Hepatocyte (in vitro differentiated cells): Measurements from ENCODE around the gene C2CD5. TPM values are rescaled to one million over a fixed set of nuclear protein-coding genes. Genes with fewer than 3 reads are reported as not detected.
"Not testable (repeated sequence)": the region's sequence is repeated elsewhere in the genome, so short reads cannot be mapped to it uniquely, and the experiment has no call there.

ENCODE experiments used
- DNase-seq: peaks from one replicate; pipeline ENCODE4 v3.0.0-alpha.2; 2016; ENCODE audit warnings: low spot score
- H2AFZ ChIP-seq: fragments of 200-600 bp; sonication (generic); 2 replicates; pipeline ENCODE4 v1.6.0; 2016; ENCODE audit warnings: antibody characterized with exemption, mild to moderate bottlenecking
- H3K27ac ChIP-seq: fragments of 200-600 bp; sonication (generic); 2 replicates; pipeline ENCODE4 v1.5.1; 2016; ENCODE audit warnings: mild to moderate bottlenecking
- H3K27me3 ChIP-seq: fragments of 200-600 bp; sonication (generic); 2 replicates; pipeline ENCODE4 v1.6.1; 2016
- H3K36me3 ChIP-seq: fragments of 200-600 bp; sonication (generic); replicated peaks from 2 replicates; pipeline ENCODE4 v1.5.1; 2016; ENCODE audit warnings: low read depth; ENCODE audit not compliant: insufficient read depth
- H3K4me1 ChIP-seq: fragments of 200-600 bp; sonication (generic); 2 replicates; pipeline ENCODE4 v1.5.1; 2016; ENCODE audit warnings: mild to moderate bottlenecking, moderate library complexity; ENCODE audit not compliant: insufficient read depth
- H3K4me2 ChIP-seq: fragments of 200-600 bp; sonication (generic); 2 replicates; pipeline ENCODE4 v1.6.0; 2016
- H3K4me3 ChIP-seq: fragments of 200-600 bp; sonication (generic); 2 replicates; pipeline ENCODE4 v1.5.1; 2016; ENCODE audit warnings: mild to moderate bottlenecking
- H3K79me2 ChIP-seq: fragments of 200-600 bp; sonication (generic); 2 replicates; pipeline ENCODE4 v1.6.0; 2017; ENCODE audit warnings: mild to moderate bottlenecking
- H3K9me2 ChIP-seq: fragments of 200-600 bp; sonication (generic); replicated peaks from 2 replicates; pipeline ENCODE4 v1.6.0; 2017; ENCODE audit warnings: mild to moderate bottlenecking; ENCODE audit not compliant: insufficient read depth
- H3K9me3 ChIP-seq: fragments of 200-600 bp; sonication (generic); 2 replicates; pipeline ENCODE4 v1.5.1; 2016; ENCODE audit warnings: low read depth, mild to moderate bottlenecking
- H4K20me1 ChIP-seq: fragments of 200-600 bp; sonication (generic); 2 replicates; pipeline ENCODE4 v1.6.0; 2016; ENCODE audit warnings: mild to moderate bottlenecking; ENCODE audit not compliant: insufficient read depth, poor library complexity, severe bottlenecking
- EZH2 ChIP-seq: fragments of 200-600 bp; sonication (generic); IDR thresholded peaks from 2 replicates; pipeline ENCODE4 v1.6.1; 2016; ENCODE audit warnings: antibody characterized with exemption, mild to moderate bottlenecking, borderline replicate concordance
- EZH2phosphoT487 ChIP-seq: fragments of 200-600 bp; sonication (generic); IDR thresholded peaks from one replicate; pipeline ENCODE4 v1.6.1; 2018; ENCODE audit warnings: antibody characterized with exemption, mild to moderate bottlenecking, low read depth, moderate library complexity; ENCODE audit not compliant: unreplicated experiment, severe bottlenecking
- WGBS: methylation state at CpG from one replicate; pipeline ENCODE4 v1.1.6; 2016; ENCODE audit warnings: low lambda C conversion rate; ENCODE audit errors: missing lambda C conversion rate; 5-methylcytosine and 5-hydroxymethylcytosine counted together
- polyA plus RNA-seq: library from polyadenylated mRNA; unstranded; fragments of >200 nt; fragmentation: Nextera tagmentation; extraction: Ambion mirVana; gene quantifications from 2 replicates; pipeline ENCODE4 v1.2.1, GENCODE V29; 2016
- total RNA-seq: library from RNA; depleted of rRNA; stranded (reverse); fragments of >200 nt; gene quantifications from 2 replicates; pipeline ENCODE4 v1.2.3, GENCODE V29; 2014
- TF ChIP-seq, protein P1 (sequence below): fragments of 200-600 bp; sonication (generic); IDR thresholded peaks from 2 replicates; pipeline ENCODE4 v1.5.1; 2016; ENCODE audit warnings: antibody characterized with exemption, mild to moderate bottlenecking; ENCODE audit not compliant: poor library complexity

Gene C2CD5
- total and polyA plus RNA-seq, 2 experiments from 2014 or later = 7.3 to 20.5 TPM

DNA sequence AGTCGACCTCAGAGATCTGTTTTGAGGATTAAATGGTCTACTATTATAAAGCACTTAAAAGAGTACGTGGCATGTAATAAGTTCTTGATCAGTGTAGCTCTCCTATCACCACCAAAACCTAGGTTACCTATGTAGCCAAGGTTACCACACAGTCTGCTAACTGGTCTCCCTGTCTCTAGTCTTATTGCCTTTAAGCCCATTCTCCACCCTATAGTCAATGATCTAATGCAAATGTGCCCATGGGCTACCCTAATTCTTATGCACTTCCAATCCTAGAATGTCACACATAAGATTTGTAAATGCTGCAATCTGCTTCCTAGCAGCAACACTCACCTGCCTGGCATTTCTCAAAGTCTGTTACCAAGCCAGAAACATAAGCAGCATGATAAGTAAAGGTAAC, 44.9 kb downstream of the C2CD5 start:
- DNase-seq = no peak
- Histone ChIP-seq H3K27me3 (no peaks in the 10 kb centered on the region), H2AFZ (no peak overlapping the region), H3K9me3 (no peaks in the 10 kb centered on the region), H3K36me3 (no peaks in the 10 kb centered on the region), H3K9me2 (no peaks in the 10 kb centered on the region), H3K79me2 (no peaks in the 10 kb centered on the region), H3K4me2 (no peak overlapping the region), H4K20me1 (no peaks in the 10 kb centered on the region), H3K4me1 (no peaks in the 10 kb centered on the region), H3K4me3 (no peak overlapping the region), H3K27ac (no peak overlapping the region)
- WGBS = 78% methylated on average over 2 of the region's 2 CpGs
- TF ChIP-seq EZH2phosphoT487 = no peak
- TF ChIP-seq EZH2 = no peak
- TF ChIP-seq, protein P1, sequence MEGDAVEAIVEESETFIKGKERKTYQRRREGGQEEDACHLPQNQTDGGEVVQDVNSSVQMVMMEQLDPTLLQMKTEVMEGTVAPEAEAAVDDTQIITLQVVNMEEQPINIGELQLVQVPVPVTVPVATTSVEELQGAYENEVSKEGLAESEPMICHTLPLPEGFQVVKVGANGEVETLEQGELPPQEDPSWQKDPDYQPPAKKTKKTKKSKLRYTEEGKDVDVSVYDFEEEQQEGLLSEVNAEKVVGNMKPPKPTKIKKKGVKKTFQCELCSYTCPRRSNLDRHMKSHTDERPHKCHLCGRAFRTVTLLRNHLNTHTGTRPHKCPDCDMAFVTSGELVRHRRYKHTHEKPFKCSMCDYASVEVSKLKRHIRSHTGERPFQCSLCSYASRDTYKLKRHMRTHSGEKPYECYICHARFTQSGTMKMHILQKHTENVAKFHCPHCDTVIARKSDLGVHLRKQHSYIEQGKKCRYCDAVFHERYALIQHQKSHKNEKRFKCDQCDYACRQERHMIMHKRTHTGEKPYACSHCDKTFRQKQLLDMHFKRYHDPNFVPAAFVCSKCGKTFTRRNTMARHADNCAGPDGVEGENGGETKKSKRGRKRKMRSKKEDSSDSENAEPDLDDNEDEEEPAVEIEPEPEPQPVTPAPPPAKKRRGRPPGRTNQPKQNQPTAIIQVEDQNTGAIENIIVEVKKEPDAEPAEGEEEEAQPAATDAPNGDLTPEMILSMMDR = no peak

DNA sequence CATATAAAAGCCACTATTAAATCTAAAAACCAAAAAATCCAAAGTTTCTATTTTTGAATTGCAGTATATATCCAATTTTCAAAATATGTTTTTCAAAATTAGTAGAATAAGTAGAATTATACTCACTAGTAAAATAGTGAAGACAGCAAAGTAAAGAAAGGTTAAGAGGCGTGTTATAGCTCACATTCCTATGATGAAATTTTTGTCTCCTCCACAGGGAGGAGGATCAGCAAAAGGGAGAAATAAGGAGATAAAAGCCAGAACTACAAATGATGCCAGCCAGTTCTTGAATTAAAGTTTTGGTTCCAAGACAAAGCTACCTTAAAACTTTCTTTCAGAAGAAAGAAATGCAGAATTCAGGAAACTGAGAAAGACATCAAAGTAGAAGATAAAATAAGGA, 50.0 kb downstream of the C2CD5 start:
- DNase-seq = no peak
- Histone ChIP-seq H3K27me3 (no peaks in the 10 kb centered on the region), H3K36me3 (no peaks in the 10 kb centered on the region), H4K20me1 (no peaks in the 10 kb centered on the region), H3K79me2 (no peaks in the 10 kb centered on the region), H3K4me2 (no peak overlapping the region), H2AFZ (no peak overlapping the region), H3K4me1 (no peaks in the 10 kb centered on the region), H3K4me3 (no peak overlapping the region), H3K27ac (no peak overlapping the region), H3K9me2 (no peaks in the 10 kb centered on the region), H3K9me3 (no peaks in the 10 kb centered on the region)
- no peak for TF ChIP-seq EZH2phosphoT487
- TF ChIP-seq, protein P1 = no peak
- no peak for TF ChIP-seq EZH2
- 96% methylated on average over 1 of the region's 1 CpG for WGBS

DNA sequence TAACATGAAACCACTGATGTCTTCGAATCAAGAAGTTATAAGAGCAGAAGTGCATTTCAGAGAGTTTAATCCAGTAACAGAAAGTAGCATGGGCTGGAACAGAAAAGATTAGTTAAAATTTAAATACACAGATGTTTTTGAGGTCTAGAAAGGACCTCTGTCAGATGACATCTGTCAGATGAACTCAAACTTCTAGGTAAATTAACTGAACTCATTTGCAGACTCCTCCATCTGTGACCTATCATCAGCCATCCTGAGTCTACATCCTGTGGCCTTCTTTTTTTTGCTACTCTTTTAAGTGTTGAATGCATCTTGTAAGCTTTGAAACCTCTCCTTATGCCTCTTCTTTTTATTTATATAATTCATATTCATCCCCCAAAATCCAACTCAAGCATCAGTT, 53.3 kb downstream of the C2CD5 start:
- no peaks in the 10 kb centered on the region for H3K4me1 ChIP-seq
- DNase-seq = no peak
- no peak overlapping the region for H2AFZ ChIP-seq
- H3K4me2 ChIP-seq = no peak overlapping the region
- no peaks in the 10 kb centered on the region for H3K9me3 ChIP-seq
- no peak overlapping the region for H3K4me3 ChIP-seq
- H4K20me1 ChIP-seq = no peaks in the 10 kb centered on the region
- H3K27me3 ChIP-seq = no peaks in the 10 kb centered on the region
- H3K9me2 ChIP-seq = no peaks in the 10 kb centered on the region
- TF ChIP-seq, protein P1 = no peak
- TF ChIP-seq EZH2phosphoT487 (no peak), EZH2 (no peak)
- H3K36me3 ChIP-seq = no peaks in the 10 kb centered on the region
- no peak overlapping the region for H3K27ac ChIP-seq
- H3K79me2 ChIP-seq = no peaks in the 10 kb centered on the region
- 89% methylated on average over 1 of the region's 1 CpG for WGBS

DNA sequence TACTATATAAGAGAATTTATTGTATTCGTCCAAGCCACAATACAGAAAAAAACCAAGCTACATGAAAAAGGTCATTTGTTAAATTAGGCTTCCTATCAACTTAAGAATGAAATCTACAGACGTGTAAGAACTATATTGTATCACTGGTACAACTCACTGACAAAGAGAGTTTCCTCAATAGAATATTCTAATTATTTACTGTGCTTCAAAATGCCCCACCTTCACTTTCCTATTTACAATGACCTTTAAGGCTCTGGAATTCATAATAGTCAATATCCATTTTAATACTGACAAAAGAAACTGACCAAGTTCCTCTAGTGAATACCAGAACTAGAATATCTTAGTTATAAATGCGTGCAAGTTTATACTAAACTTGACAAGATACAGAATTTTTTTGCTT, 55.9 kb downstream of the C2CD5 start:
- WGBS = 100% methylated on average over 3 of the region's 3 CpGs
- DNase-seq = no peak
- Histone ChIP-seq H3K4me2 (no peak overlapping the region), H3K36me3 (no peaks in the 10 kb centered on the region), H3K27me3 (no peaks in the 10 kb centered on the region), H3K9me2 (no peaks in the 10 kb centered on the region), H3K4me1 (no peaks in the 10 kb centered on the region), H3K27ac (no peak overlapping the region), H3K4me3 (no peak overlapping the region), H2AFZ (no peak overlapping the region), H4K20me1 (no peaks in the 10 kb centered on the region), H3K79me2 (no peaks in the 10 kb centered on the region), H3K9me3 (no peaks in the 10 kb centered on the region)
- TF ChIP-seq EZH2phosphoT487 = no peak
- TF ChIP-seq EZH2 = no peak
- TF ChIP-seq, protein P1 = no peak

DNA sequence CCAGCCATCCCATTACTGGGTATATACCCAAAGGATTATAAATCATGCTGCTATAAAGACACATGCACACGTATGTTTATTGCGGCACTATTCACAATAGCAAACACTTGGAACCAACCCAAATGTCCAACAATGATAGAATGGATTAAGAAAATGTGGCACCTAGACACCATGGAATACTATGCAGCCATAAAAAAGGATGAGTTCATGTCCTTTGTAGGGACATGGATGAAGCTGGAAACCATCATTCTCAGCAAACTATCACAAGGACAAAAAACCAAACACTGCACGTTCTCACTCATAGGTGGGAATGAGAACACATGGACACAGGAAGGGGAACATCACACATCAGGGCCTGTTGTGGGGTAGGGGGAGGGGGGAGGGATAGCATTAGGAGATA, 56.7 kb downstream of the C2CD5 start:
- not testable (repeated sequence) for H3K27ac ChIP-seq, H3K9me3 ChIP-seq, H3K4me2 ChIP-seq, DNase-seq, H3K9me2 ChIP-seq, H3K4me3 ChIP-seq, H2AFZ ChIP-seq, H3K27me3 ChIP-seq, H4K20me1 ChIP-seq, H3K79me2 ChIP-seq, H3K36me3 ChIP-seq, H3K4me1 ChIP-seq
- 96% methylated on average over 3 of the region's 3 CpGs for WGBS
